ENCODE measurements around the gene RRP7A.
"Not testable (repeated sequence)": the region's sequence is repeated elsewhere in the genome, so short reads cannot be mapped to it uniquely, and the experiment has no call there.

The RRP7A gene

DNA sequence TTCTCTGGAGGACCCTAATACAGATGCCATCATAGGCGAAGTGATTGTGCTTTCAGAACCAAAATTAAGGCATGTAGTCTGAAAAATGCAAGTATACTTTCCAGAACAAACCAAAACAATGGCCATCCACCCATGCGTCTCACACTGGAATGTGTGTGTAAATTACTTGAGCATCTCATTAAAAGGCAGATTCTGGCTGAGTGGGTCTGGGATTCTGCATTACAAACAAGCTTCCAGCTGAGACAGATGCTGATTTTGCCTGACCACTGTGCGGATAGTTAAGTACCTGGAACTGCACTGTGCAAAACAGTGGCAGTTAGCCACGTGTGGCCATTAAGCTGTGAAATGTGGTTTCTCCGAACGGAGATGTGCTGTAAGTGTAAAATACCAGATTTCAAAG is 26.2 kb downstream of the RRP7A start:
- no peak for DNase-seq

DNA sequence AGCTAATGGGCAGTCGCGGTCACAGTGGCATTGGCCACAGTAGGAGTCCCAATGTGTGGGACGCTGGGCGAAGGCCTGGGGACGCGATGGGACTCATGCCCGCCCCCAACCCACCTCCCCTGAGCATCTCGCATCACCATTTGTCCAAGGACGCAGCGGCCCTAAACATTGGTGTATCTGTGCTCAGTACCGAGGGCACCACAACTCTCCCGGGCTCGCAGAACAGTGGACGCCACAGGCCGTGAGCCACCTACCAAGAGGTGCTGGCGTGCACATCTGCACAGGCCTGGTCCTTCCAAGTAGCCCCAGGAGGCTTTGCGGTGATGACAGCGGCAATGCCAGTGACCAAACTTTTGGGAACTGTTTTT is 27.3 kb downstream of the RRP7A start:
- DNase-seq, result no peak

DNA sequence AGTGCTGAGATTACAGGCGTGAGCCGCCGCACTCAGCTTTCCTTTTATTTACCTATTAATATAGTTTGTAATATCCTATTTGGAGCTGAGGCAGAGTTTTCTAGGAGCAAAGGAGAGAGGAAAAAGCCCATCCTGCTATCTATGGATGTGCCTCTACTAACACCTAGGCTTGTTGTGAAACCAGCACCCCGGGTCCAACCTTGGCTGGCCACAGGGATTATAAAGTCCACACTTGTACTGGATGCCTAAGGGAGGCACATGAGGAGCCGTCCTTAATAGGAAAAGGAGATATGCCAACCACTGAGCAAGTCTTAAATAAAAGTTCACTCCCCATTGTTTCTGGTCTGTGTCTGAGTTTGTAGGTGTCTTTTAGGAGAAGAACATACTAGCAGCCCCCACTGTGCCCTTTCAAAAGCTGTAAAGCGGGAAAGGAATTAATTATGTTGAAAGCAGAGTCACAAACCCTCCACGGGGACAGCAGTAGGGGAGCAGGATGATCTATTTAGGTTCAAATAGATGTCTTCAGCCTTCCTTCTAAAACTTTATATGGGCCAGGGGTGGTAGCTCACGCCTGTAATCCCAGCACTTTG is 29.3 kb downstream of the RRP7A start:
- DNase-seq, result no peak

DNA sequence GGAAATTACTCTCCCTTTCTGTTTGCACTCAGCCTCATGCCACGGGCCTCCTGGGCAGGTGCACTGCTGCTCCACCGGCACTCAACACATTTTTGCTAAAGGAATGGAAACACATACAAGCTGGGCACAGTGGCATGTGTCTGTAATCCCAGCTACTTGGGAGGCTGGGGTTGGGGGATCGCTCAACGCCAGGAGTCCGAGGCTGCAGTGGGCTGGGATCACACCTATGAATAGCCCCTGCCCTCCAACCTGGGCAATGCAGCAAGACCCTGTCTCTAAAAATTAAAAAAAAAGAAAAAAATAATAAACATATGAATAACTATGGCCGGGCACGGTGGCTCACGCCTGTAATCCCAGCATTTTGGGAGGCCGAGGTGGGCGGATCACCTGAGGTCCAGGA is 30.6 kb downstream of the RRP7A start:
- DNase-seq, result no peak

DNA sequence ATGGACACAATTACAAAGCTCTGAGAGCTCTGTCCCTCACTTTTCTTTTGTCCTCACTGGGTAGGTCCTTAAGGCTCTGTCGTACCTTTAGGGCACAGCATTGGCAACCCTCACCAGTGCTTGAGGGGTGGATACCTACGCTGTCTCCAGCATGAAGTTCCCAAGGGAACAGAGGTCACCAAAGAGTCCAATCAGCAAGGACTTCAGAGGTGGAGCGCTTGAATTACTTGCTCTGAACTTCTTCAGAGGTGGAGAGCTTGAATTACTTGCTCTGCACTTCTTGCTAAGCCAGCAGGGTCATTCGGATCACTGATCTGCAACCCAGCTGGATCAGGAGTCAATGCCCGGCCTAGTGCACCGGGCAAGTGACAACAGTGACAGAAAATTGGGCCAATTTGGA is 35.1 kb downstream of the RRP7A start:
- DNase-seq, result no peak

DNA sequence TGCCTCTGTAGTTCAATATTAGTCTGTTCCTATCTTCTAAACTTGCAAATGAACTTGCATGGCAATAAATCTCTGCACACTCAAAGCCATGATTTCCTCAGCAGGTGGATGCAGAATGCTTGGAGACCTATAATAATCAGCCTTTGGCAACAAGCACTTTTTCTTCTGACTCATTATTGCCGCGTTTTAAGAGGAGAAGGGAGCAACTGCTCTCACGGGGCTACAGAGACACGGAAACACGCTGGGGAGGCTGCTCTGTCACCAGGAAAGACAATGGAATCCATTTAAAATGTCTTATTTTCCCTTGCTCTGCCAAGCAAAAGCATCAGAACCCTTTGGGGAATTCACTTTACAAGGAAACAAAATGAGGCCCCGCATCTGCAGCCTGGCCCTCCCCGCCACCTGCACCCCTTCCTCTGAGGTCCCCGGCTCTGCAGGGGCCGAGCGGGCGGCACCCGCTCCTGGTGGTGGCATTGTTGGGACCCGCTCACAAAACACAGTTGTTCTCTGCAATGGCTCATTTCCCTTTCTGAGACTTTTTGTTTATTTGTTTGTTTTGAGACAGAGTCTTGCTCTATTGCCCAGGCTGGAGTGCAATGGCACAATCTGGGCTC is 35.9 kb downstream of the RRP7A start:
- not testable (repeated sequence) for DNase-seq

DNA sequence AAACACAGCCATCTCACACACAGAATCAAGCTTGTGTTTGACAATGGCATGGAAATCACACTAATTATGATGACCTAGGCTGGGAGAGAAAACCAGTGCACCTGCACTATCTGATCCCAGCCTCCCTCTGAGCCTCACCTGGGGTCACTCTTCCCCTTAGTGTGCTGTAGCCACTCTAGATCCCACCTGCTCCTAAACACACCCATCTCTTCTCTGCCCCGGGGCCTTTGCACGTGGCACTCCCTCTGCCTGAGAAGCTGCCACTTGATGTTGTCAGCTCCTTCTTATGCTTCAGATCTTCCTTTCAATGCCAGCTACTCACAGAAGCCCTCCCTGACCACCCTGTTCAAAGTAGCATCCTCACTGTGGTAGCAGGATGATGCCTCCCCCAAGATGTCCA is 44.5 kb downstream of the RRP7A start:
- no peak for DNase-seq

DNA sequence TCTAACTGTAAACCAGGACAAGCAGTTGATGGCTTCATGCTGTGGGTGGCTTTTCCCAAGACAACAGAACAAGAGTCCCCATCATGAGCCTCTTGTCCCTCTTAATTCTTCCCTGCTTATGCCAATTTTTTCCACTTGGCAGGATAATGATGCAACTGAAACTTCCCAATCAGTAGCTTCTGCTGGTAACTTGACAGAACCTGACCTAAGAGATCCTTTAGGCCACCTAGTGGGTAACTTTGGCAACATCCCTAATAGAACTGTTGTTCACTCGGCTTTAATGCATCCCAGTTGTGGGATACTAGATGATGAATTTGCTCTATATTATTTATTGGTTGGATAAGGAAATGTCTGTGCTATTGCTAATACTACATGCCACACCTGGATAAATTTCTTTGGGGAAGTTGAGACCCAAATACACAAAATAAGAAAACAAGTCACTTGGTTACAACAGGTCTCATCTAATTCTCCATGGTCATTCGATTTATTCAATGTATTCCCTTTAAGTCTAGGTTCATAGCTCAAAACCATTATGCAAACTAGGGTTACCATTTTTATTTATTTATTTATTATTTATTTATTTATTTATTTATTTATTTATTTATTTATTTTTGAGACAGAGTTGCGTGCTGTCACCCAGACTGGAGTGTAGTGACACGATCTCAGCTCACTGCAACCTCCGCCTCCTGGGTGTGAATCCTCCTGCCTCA is 46.0 kb downstream of the RRP7A start:
- DNase-seq, result peak; percentile 41

DNA sequence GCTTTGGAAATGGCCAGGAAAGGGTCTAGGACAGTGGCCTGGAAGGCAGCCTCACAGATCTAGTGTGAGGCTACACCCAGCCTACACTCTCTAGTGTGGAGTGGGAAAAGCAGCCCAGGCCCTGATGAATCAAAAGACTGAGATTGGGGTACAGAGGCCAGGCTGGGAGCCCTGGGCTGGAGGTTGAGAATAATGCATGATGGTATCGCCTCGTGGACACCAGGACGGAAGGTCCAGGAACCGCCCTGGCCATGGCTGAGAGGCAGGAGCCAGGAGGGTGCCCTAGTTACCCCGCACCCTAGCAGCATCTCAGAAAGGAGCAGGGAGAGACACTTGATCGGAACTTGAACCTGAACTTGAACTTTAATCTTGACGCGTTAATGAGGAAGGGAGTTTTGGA is 46.9 kb downstream of the RRP7A start:
- DNase-seq, result no peak

DNA sequence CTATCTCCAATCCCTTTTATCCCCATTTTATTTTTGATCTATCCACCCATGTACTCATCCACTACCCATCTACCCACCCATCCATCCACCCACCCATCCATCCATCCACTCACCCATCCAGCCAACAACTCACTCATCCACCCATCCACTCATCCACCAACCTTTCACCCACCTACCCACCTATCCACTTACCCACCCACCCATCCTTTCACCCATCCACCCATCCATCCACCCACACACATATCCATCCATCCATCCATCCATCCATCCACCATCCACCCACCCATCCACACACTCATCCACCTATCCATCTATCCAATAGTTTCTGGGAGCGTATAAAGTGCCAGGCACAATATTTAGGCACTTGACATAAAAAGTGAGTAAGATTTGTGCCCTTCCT is 48.2 kb downstream of the RRP7A start:
- no peak for DNase-seq

DNA sequence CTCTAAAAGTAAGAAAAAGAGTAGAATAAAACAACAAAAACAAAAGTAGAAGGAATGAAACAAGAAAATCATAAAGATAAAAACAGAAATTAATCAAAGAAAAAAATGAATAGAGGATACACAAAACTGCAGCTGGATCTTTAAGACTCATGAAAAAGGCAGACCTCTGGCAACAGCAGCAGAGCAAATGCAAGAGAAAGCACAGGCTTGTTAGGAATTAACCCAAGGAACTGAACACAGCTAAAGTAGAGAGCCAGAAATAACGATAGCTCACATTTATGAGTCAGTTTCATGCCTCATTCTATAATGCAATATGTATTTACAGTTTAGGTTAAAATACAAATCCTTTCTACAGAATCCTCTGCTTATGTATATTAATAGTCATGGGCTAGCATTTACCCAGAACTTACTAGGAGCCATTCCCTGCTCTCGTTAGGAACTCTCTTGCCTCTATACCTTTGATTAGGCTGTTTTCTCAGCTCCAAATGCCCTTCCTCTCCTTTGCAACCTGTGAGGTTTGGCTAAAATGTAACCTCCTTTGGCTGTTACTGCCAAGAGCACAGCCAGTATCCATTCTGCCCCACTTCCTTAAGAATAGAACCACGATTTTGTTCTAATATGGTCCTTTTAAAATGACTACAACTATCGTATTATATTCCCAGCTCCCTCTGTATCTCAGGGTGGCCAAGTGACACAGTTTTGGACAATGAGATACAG is 49.1 kb downstream of the RRP7A start:
- no peak for DNase-seq

DNA sequence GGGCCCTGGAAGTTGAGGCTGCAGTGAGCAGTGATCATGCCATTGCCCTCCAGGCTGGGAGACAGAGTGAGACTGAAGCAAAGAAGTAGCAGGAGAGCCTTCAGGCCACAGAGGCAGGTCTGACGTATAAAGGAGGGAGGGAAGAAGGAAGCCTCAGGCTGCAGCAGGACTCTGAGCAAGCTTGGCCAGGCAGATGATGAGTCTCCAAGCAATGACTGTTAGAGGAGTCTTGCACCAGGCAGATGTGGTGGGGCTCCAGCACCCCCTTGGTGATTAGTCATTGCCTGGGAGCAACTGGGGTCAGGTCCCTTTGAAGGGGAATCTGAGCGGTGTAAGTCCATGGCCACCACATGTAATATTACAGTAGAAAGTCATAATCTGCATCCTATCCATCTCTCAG is 50.8 kb downstream of the RRP7A start:
- no peak for DNase-seq

DNA sequence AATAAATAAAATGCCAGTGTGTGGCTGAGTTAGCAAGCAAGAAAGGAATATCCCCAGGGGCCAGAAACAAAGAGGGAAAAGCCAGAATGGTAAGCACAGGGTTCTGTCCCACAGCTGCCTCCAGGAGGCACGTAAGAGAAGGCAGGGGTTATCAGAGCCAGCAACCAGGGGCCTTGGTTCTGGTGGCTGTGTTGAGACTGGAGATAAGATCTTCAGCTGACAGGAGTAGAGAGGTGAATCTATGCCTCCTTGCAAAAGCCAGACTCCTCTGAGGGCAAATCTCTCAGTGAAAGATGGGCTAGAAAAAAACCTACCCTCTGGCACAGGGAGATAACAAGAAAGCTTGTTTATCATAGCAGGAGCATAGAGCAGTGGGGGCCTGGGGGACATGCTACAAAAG is 57.6 kb downstream of the RRP7A start:
- DNase-seq, result no peak

DNA sequence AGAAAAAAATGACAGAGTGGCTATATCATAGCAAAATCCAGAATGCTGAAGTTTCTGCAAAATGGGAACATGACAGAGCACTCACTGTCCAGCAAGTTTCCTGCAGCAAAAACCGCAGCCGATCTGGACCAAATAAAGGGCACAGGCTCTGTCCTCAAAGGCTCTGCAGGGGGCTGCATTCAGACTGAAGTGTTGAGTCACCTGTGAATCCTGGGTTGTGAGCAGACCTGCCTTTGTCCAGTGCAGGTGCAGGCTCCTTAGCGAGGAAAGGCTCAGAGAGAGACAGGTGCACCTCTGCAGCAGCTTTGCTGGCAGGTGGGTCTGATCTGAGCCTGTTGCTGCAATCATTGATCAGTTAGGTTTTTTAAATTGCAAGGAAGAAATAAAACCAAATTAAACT is 58.1 kb downstream of the RRP7A start:
- DNase-seq, result no peak

Data from amniotic stem cell (primary cell).